SK-N-SH (cell line): ENCODE measurements around the gene SRGAP3. TPM values are rescaled to one million over a fixed set of nuclear protein-coding genes. Genes with fewer than 3 reads are reported as not detected.

Source experiments
- CTCF ChIA-PET: fragments of 300-600, 350-600 bp; formaldehyde crosslinking; extraction: SDS; loops from one replicate; lab custom pipeline; 2021; lab: Yijun Ruan, JAX
- POLR2A ChIA-PET: fragments of 350-600 bp; sonication (Branson Sonifier 250); formaldehyde crosslinking; extraction: SDS; loops from one replicate; lab custom pipeline; 2020; ENCODE audit warnings: antibody characterized with exemption, inconsistent platforms; lab: Yijun Ruan, JAX
- DNase-seq: peaks from one replicate; pipeline ENCODE4 v3.0.0; 2012
- H2AFZ ChIP-seq: fragments of 200-600 bp; sonication (generic); 2 replicates; pipeline ENCODE4 v1.8.1; 2016; ENCODE audit warnings: antibody characterized with exemption, mild to moderate bottlenecking, low read depth
- H3F3A ChIP-seq: fragments of 200-600 bp; sonication (generic); replicated peaks from 2 replicates; pipeline ENCODE3; 2016; ENCODE audit warnings: antibody characterized with exemption, mild to moderate bottlenecking; ENCODE audit not compliant: insufficient read depth
- H3K27ac ChIP-seq, 2 experiments: fragments of 200-500 bp in 1 of 2; fragments of 200-600 bp in 1 of 2; sonication (Bioruptor generic) in 1 of 2; sonication (generic), shearing (Covaris generic) in 1 of 2; 2 replicates each; pipeline versions ENCODE4 v1.5.1 to v1.6.1; 2014 to 2016; ENCODE audit warnings: low read depth in 2 of 2, inconsistent platforms in 1 of 2, low read length in 1 of 2, mild to moderate bottlenecking in 1 of 2, mixed read lengths in 1 of 2
- H3K27me3 ChIP-seq: fragments of 200-600 bp; sonication (generic), shearing (Covaris generic); 2 replicates; pipeline ENCODE4 v1.6.1; 2016; ENCODE audit warnings: mixed run types; ENCODE audit not compliant: insufficient read depth
- H3K36me3 ChIP-seq, 2 experiments: fragments of 200-500 bp in 1 of 2; fragments of 200-600 bp in 1 of 2; sonication (Bioruptor generic) in 1 of 2; sonication (generic) in 1 of 2; replicated peaks in 1 of 2; 2 replicates each; pipeline versions ENCODE3 to v1.5.1; 2014 to 2016; ENCODE audit warnings: low read length in 1 of 2, mild to moderate bottlenecking in 1 of 2; ENCODE audit not compliant: insufficient read depth in 2 of 2, control insufficient read depth in 1 of 2
- H3K4me1 ChIP-seq, 2 experiments: fragments of 200-500 bp in 1 of 2; fragments of 200-600 bp in 1 of 2; sonication (Bioruptor generic) in 1 of 2; sonication (generic), shearing (Covaris generic) in 1 of 2; 2 replicates each; pipeline versions ENCODE4 v1.5.1 to v1.6.1; 2014 to 2016; ENCODE audit warnings: low read depth in 1 of 2, low read length in 1 of 2, mixed run types in 1 of 2; ENCODE audit not compliant: insufficient read depth in 2 of 2, control insufficient read depth in 1 of 2
- H3K4me2 ChIP-seq: fragments of 200-600 bp; sonication (generic), shearing (Covaris generic); 2 replicates; pipeline ENCODE4 v1.6.1; 2017; ENCODE audit warnings: mixed run types
- H3K4me3 ChIP-seq, 2 experiments: fragments of 200-500 bp in 1 of 2; fragments of 200-600 bp in 1 of 2; sonication (Bioruptor generic) in 1 of 2; sonication (generic), shearing (Covaris generic) in 1 of 2; 2 replicates each; pipeline versions ENCODE4 v1.5.1 to v1.8.1; 2014 to 2016; ENCODE audit warnings: low read depth in 2 of 2, inconsistent platforms in 1 of 2, low read length in 1 of 2, mild to moderate bottlenecking in 1 of 2, mixed read lengths in 1 of 2, moderate library complexity in 1 of 2
- H3K79me2 ChIP-seq: fragments of 200-600 bp; sonication (generic); 2 replicates; pipeline ENCODE4 v1.8.1; 2017; ENCODE audit warnings: mild to moderate bottlenecking; ENCODE audit not compliant: insufficient read depth
- H3K9ac ChIP-seq: fragments of 200-600 bp; sonication (generic); 2 replicates; pipeline ENCODE4 v1.6.1; 2017; ENCODE audit warnings: mixed run types
- H3K9me2 ChIP-seq: fragments of 200-600 bp; sonication (generic); 2 replicates; pipeline ENCODE4 v1.6.1; 2017; ENCODE audit warnings: mixed run types
- H3K9me3 ChIP-seq: fragments of 200-600 bp; sonication (generic); 2 replicates; pipeline ENCODE4 v1.6.1; 2017; ENCODE audit warnings: mixed run types, mild to moderate bottlenecking, moderate library complexity
- H4K20me1 ChIP-seq: fragments of 200-600 bp; sonication (generic); 2 replicates; pipeline ENCODE4 v1.6.1; 2017; ENCODE audit warnings: mild to moderate bottlenecking, mixed run types; ENCODE audit not compliant: insufficient read depth
- ELF1 ChIP-seq: IDR thresholded peaks from 2 replicates; pipeline ENCODE4 v1.4.0; 2012
- FOSL2 ChIP-seq: IDR thresholded peaks from 2 replicates; pipeline ENCODE4 v1.4.0; 2012; ENCODE audit warnings: low read depth, mild to moderate bottlenecking, moderate library complexity, borderline replicate concordance
- FOXJ3 ChIP-seq: sonication (generic); formaldehyde crosslinking; IDR thresholded peaks from 2 replicates; pipeline ENCODE4 v1.5.1; 2020; ENCODE audit warnings: mild to moderate bottlenecking, missing genetic modification reagents
- FOXM1 ChIP-seq: IDR thresholded peaks from 2 replicates; pipeline ENCODE4 v1.4.0; 2012; ENCODE audit warnings: low read depth, mild to moderate bottlenecking
- GABPA ChIP-seq: IDR thresholded peaks from 2 replicates; pipeline ENCODE4 v1.4.0; 2012; ENCODE audit warnings: low read depth, mild to moderate bottlenecking
- GATA2 ChIP-seq: sonication (generic); formaldehyde crosslinking; IDR thresholded peaks from 2 replicates; pipeline ENCODE4 v1.5.0; 2020; ENCODE audit warnings: mild to moderate bottlenecking, missing genetic modification reagents
- IRF3 ChIP-seq: fragments of 150-350 bp; IDR thresholded peaks from 2 replicates; pipeline ENCODE4 v1.6.1; 2016; ENCODE audit warnings: mild to moderate bottlenecking, low read depth, low read length
- MEF2A ChIP-seq: IDR thresholded peaks from 2 replicates; pipeline ENCODE4 v1.4.0; 2012; ENCODE audit warnings: low read depth, borderline replicate concordance
- MXI1 ChIP-seq: IDR thresholded peaks from 2 replicates; pipeline ENCODE4 v1.6.1; 2012; ENCODE audit warnings: mild to moderate bottlenecking, low read depth, low read length, improper control_type of control experiment
- NFIC ChIP-seq: IDR thresholded peaks from 2 replicates; pipeline ENCODE4 v1.4.0; 2012; ENCODE audit warnings: borderline replicate concordance
- POLR2AphosphoS5 ChIP-seq: IDR thresholded peaks from 2 replicates; pipeline ENCODE4 v1.6.1; 2012; ENCODE audit warnings: low read depth, low read length
- REST ChIP-seq: IDR thresholded peaks from 2 replicates; pipeline ENCODE4 v1.6.1; 2012; ENCODE audit warnings: mild to moderate bottlenecking, low read depth, low read length, moderate library complexity
- RXRA ChIP-seq: IDR thresholded peaks from 2 replicates; pipeline ENCODE4 v1.4.0; 2012; ENCODE audit warnings: low read depth, mild to moderate bottlenecking, borderline replicate concordance
- SIN3A ChIP-seq: IDR thresholded peaks from 2 replicates; pipeline ENCODE4 v1.6.1; 2012; ENCODE audit warnings: low read depth, mild to moderate bottlenecking, low read length, moderate library complexity, borderline replicate concordance
- SMC3 ChIP-seq: IDR thresholded peaks from 2 replicates; pipeline ENCODE4 v1.6.1; 2012; ENCODE audit warnings: low read depth, low read length, improper control_type of control experiment
- YY1 ChIP-seq: IDR thresholded peaks from 2 replicates; pipeline ENCODE4 v1.4.0; 2012; ENCODE audit warnings: low read depth, mild to moderate bottlenecking
- WGBS: methylation state at CpG from one replicate; pipeline ENCODE4 v1.1.6; 2017; ENCODE audit warnings: low lambda C conversion rate; 5-methylcytosine and 5-hydroxymethylcytosine counted together
- polyA plus RNA-seq, 3 experiments: library from polyadenylated mRNA; depleted of rRNA; stranded (reverse); fragments of >200 nt; gene quantifications; 2 replicates each; pipeline ENCODE4 v1.2.3, GENCODE V29; 2012

Gene SRGAP3
- polyA plus RNA-seq, 1 of the 3 experiments (the other 2 are of a cell fraction): 2.8 TPM

- no peak overlapping the region for H3K4me3 ChIP-seq
- H4K20me1 ChIP-seq: no peaks in the 10 kb centered on the region
- H3K4me1 ChIP-seq: peaks cover 5 to 17% of the 10 kb centered on the region in 2 experiments; a peak in 3 of 4 replicates
- H3K9me2 ChIP-seq: no peaks in the 10 kb centered on the region
- H3F3A ChIP-seq: peaks cover 15% of the 10 kb centered on the region
- no peak for DNase-seq
- WGBS: 91% methylated on average over 5 of the region's 5 CpGs
- H3K27ac ChIP-seq: no peak overlapping the region
- POLR2A ChIA-PET: no interaction called here
- no peak overlapping the region for H3K4me2 ChIP-seq
- peaks cover 7% of the 10 kb centered on the region for H3K79me2 ChIP-seq
- no peaks in the 10 kb centered on the region for H3K9me3 ChIP-seq
- H3K36me3 ChIP-seq: no peaks in the 10 kb centered on the region
- no peak overlapping the region for H2AFZ ChIP-seq
- CTCF ChIA-PET: interaction anchor here (0.5 to 3.0 kb wide), 4 partner anchors 20 to 506 kb away, joined by 3 to 15 read pairs (median 4); no protein-coding TSS in a partner anchor
- H3K9ac ChIP-seq: no peak overlapping the region
- TF ChIP-seq MEF2A (no peak), POLR2AphosphoS5 (no peak), FOXM1 (no peak), REST (no peak), SIN3A (no peak), FOXJ3 (CRISPR knock-in tag) (no peak), IRF3 (no peak)
- H3K27me3 ChIP-seq: no peaks in the 10 kb centered on the region
Observed at GRCh38 chr3:8967553-8967952, 281.9 kb downstream of the SRGAP3 start.

GRCh38 chr3:8966820-8967348 is 282.6 kb downstream of the SRGAP3 start:
- H3K27me3 ChIP-seq: no peaks in the 10 kb centered on the region
- DNase-seq: no peak
- no peaks in the 10 kb centered on the region for H3K36me3 ChIP-seq
- no peak overlapping the region for H3K4me3 ChIP-seq
- H3K9ac ChIP-seq: no peak overlapping the region
- WGBS: 61% methylated on average over 3 of the region's 3 CpGs
- no peaks in the 10 kb centered on the region for H3K9me3 ChIP-seq
- no peak overlapping the region for H2AFZ ChIP-seq
- no peak overlapping the region for H3K27ac ChIP-seq
- ChIA-PET CTCF (interaction anchor here (0.6 to 3.0 kb wide), 5 partner anchors 21 to 336 kb away, joined by 3 to 15 read pairs (median 9); partner anchors contain the start of gene OXTR), POLR2A (no interaction called here)
- H3K4me1 ChIP-seq: peaks cover 12 to 17% of the 10 kb centered on the region in 2 experiments; a peak in 3 of 4 replicates
- H4K20me1 ChIP-seq: no peaks in the 10 kb centered on the region
- no peaks in the 10 kb centered on the region for H3K9me2 ChIP-seq
- no peak overlapping the region for H3K4me2 ChIP-seq
- peaks cover 14% of the 10 kb centered on the region for H3K79me2 ChIP-seq
- peaks cover 15% of the 10 kb centered on the region for H3F3A ChIP-seq
- TF ChIP-seq ELF1 (no peak), YY1 (no peak), RXRA (no peak), GATA2 (CRISPR knock-in tag) (no peak), MXI1 (no peak), FOSL2 (no peak), NFIC (no peak), POLR2AphosphoS5 (no peak), GABPA (no peak), SMC3 (no peak)
